SW 1271 (cell line): Measurements from ENCODE around the gene LMAN2L.
"Not testable (repeated sequence)": the region's sequence is repeated elsewhere in the genome, so short reads cannot be mapped to it uniquely, and the experiment has no call there.

Experiments
- DNase-seq, 2 experiments: peaks; one replicate each; lab custom pipeline; 2025; lab: John Stamatoyannopoulos, UW

LMAN2L gene

GRCh38 chr2:96687711-96688640 is 51.9 kb downstream of the LMAN2L start:
- no peak for DNase-seq

GRCh38 chr2:96687266-96687665 is 52.6 kb downstream of the LMAN2L start:
- no peak for DNase-seq

- DNase-seq, result no peak
Measured at GRCh38 chr2:96685577-96686459, 54.0 kb downstream of the LMAN2L start.

GRCh38 chr2:96684883-96685576 is 54.8 kb downstream of the LMAN2L start:
- no peak for DNase-seq

- DNase-seq, result no peak
Measured at GRCh38 chr2:96683972-96684820, 55.7 kb downstream of the LMAN2L start.

- DNase-seq, result no peak
Measured at GRCh38 chr2:96683307-96683706, 56.6 kb downstream of the LMAN2L start.

- no peak for DNase-seq
Measured at GRCh38 chr2:96681540-96681939, 58.3 kb downstream of the LMAN2L start.

GRCh38 chr2:96680561-96681141 is 59.2 kb downstream of the LMAN2L start:
- DNase-seq, result no peak

GRCh38 chr2:96679848-96680247 is 60.0 kb downstream of the LMAN2L start:
- DNase-seq, result no peak

GRCh38 chr2:96669539-96670215 is 70.2 kb downstream of the LMAN2L start:
- no peak for DNase-seq

GRCh38 chr2:96668771-96669170 is 71.1 kb downstream of the LMAN2L start:
- DNase-seq, result no peak

GRCh38 chr2:96665717-96666116 is 74.1 kb downstream of the LMAN2L start:
- not testable (repeated sequence) for DNase-seq

- DNase-seq, result peak; percentile 65 to 91
Measured at GRCh38 chr2:96665083-96665569, 74.7 kb downstream of the LMAN2L start.

GRCh38 chr2:96664366-96664925 is 75.4 kb downstream of the LMAN2L start:
- DNase-seq, result no peak

GRCh38 chr2:96663829-96664228 is 76.0 kb downstream of the LMAN2L start:
- no peak for DNase-seq

- DNase-seq, result no peak
Measured at GRCh38 chr2:96663177-96663576, 76.7 kb downstream of the LMAN2L start.

GRCh38 chr2:96662360-96662759 is 77.5 kb downstream of the LMAN2L start:
- no peak for DNase-seq

- no peak for DNase-seq
Measured at GRCh38 chr2:96661324-96661723, 78.5 kb downstream of the LMAN2L start.

GRCh38 chr2:96656540-96656939 is 83.3 kb downstream of the LMAN2L start:
- DNase-seq, result no peak
